H1 (cell line): ENCODE data around the gene CX3CL1. TPM values are rescaled to one million over a fixed set of nuclear protein-coding genes. Genes with fewer than 3 reads are reported as not detected.

Experiments used
- BCL11A ChIP-seq, 2 experiments: IDR thresholded peaks; one replicate each; pipeline ENCODE4 v1.6.1; 2011; ENCODE audit warnings: low read depth in 2 of 2, low read length in 2 of 2, mild to moderate bottlenecking in 2 of 2
- CHD2 ChIP-seq: IDR thresholded peaks from 2 replicates; pipeline ENCODE4 v1.6.1; 2012; ENCODE audit warnings: low read length, improper control_type of control experiment
- EZH2 ChIP-seq: fragments of 200-600 bp; sonication (generic); IDR thresholded peaks from 2 replicates; pipeline ENCODE4 v1.7.1; 2012; ENCODE audit warnings: low read depth, mild to moderate bottlenecking, moderate library complexity, low read length, inconsistent platforms; ENCODE audit not compliant: severe bottlenecking
- GABPA ChIP-seq: IDR thresholded peaks from 2 replicates; pipeline ENCODE4 v1.6.1; 2011; ENCODE audit warnings: mild to moderate bottlenecking, low read length, moderate library complexity, borderline replicate concordance; ENCODE audit not compliant: insufficient read depth
- HDAC6 ChIP-seq: IDR thresholded peaks from one replicate; pipeline ENCODE4 v1.7.1; 2012; ENCODE audit warnings: low read depth, mild to moderate bottlenecking, inconsistent platforms, low read length, moderate library complexity
- JUN ChIP-seq: IDR thresholded peaks from 2 replicates; pipeline ENCODE4 v1.6.1; 2011; ENCODE audit warnings: low read depth, mild to moderate bottlenecking, improper control_type of control experiment, low read length
- PHF8 ChIP-seq: fragments of 200-600 bp; sonication (generic); conservative IDR thresholded peaks from 2 replicates; pipeline ENCODE4 v1.7.1; 2012; ENCODE audit warnings: low read depth, mild to moderate bottlenecking, inconsistent platforms, low read length, moderate library complexity
- RAD21 ChIP-seq, 2 experiments: IDR thresholded peaks in 1 of 2; conservative IDR thresholded peaks in 1 of 2; 2 replicates each; pipeline ENCODE4 v1.6.1; 2011; ENCODE audit warnings: low read depth in 2 of 2, low read length in 2 of 2, improper control_type of control experiment in 1 of 2, inconsistent platforms in 1 of 2, mild to moderate bottlenecking in 1 of 2, moderate library complexity in 1 of 2
- TEAD4 ChIP-seq: IDR thresholded peaks from 2 replicates; pipeline ENCODE4 v1.6.1; 2012; ENCODE audit warnings: low read depth, low read length, inconsistent platforms, mixed read lengths
- polyA plus RNA-seq, 7 experiments: library from polyadenylated mRNA; depleted of rRNA in 3 of 7; stranded (reverse) in 5 of 7; unstranded in 2 of 7; fragments of >200 nt in 5 of 7; fragments of 200-250 nt in 2 of 7; gene quantifications; 1 replicate in 5 of 7; 2 replicates in 1 of 7; 4 replicates in 1 of 7; pipeline versions ENCODE4 v1.2.1 to v1.2.3, GENCODE V29; 2011 to 2013; ENCODE audit warnings: missing spikeins in 2 of 7, mixed read lengths in 2 of 7
- total RNA-seq: library from RNA; stranded (reverse); fragmentation: NEBNext Ultra II Directional; extraction: Animal tissue kit (Norgen Biotek cat#: 25700); gene quantifications from 2 replicates; pipeline ENCODE4 v1.2.1, GENCODE V29; 2021
- TF ChIP-seq, protein P1 (sequence below): fragments of 300-600 bp; sonication (generic); IDR thresholded peaks from 2 replicates; pipeline ENCODE4 v1.7.1; 2012; ENCODE audit warnings: low read length, moderate library complexity, mild to moderate bottlenecking, inconsistent platforms; ENCODE audit not compliant: insufficient replicate concordance

CX3CL1 gene
- total and polyA plus RNA-seq, 2 of the 8 experiments (the other 6 are each of a cell fraction or from before 2014, with no cell fraction given): 1.4 to 3.0 TPM

DNA sequence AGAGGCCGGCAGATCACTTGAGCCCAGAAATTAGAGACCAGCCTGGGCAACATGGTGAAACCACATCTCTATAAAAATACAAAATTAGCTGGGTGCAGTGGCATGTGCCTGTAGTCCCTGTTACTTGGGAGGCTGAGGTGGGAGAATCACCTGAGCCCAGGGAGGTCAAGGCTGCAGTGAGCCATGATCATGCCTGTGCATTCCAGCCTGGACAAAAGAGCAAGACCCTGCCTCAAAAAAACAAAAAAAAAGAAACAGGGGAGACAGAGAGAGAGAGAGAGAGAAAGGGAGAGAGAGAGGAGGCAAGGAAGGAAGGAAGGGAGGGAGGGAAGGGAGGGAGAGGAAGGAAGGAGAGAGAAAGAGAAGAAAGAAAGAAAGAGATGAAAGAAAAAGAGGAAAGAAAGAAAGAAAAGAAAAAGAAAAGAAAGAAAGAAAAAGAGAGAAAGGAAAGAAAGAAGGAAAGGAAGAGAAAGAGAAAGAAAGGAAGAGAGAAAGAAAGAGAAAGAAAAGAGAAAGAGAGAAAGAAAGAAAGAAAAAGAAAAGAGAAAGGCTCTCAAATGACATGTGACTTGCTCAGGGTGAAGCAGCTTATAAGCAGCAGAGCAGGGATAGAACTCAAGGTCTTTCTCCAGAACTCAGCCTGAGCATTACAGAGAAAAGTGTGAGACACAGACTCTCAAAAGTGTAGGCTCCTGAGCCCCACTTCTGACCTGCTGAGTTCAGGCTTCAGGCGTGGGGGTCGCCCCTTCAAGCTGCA is 15.5 kb downstream of the CX3CL1 start (continued):
- TF ChIP-seq, protein P1, sequence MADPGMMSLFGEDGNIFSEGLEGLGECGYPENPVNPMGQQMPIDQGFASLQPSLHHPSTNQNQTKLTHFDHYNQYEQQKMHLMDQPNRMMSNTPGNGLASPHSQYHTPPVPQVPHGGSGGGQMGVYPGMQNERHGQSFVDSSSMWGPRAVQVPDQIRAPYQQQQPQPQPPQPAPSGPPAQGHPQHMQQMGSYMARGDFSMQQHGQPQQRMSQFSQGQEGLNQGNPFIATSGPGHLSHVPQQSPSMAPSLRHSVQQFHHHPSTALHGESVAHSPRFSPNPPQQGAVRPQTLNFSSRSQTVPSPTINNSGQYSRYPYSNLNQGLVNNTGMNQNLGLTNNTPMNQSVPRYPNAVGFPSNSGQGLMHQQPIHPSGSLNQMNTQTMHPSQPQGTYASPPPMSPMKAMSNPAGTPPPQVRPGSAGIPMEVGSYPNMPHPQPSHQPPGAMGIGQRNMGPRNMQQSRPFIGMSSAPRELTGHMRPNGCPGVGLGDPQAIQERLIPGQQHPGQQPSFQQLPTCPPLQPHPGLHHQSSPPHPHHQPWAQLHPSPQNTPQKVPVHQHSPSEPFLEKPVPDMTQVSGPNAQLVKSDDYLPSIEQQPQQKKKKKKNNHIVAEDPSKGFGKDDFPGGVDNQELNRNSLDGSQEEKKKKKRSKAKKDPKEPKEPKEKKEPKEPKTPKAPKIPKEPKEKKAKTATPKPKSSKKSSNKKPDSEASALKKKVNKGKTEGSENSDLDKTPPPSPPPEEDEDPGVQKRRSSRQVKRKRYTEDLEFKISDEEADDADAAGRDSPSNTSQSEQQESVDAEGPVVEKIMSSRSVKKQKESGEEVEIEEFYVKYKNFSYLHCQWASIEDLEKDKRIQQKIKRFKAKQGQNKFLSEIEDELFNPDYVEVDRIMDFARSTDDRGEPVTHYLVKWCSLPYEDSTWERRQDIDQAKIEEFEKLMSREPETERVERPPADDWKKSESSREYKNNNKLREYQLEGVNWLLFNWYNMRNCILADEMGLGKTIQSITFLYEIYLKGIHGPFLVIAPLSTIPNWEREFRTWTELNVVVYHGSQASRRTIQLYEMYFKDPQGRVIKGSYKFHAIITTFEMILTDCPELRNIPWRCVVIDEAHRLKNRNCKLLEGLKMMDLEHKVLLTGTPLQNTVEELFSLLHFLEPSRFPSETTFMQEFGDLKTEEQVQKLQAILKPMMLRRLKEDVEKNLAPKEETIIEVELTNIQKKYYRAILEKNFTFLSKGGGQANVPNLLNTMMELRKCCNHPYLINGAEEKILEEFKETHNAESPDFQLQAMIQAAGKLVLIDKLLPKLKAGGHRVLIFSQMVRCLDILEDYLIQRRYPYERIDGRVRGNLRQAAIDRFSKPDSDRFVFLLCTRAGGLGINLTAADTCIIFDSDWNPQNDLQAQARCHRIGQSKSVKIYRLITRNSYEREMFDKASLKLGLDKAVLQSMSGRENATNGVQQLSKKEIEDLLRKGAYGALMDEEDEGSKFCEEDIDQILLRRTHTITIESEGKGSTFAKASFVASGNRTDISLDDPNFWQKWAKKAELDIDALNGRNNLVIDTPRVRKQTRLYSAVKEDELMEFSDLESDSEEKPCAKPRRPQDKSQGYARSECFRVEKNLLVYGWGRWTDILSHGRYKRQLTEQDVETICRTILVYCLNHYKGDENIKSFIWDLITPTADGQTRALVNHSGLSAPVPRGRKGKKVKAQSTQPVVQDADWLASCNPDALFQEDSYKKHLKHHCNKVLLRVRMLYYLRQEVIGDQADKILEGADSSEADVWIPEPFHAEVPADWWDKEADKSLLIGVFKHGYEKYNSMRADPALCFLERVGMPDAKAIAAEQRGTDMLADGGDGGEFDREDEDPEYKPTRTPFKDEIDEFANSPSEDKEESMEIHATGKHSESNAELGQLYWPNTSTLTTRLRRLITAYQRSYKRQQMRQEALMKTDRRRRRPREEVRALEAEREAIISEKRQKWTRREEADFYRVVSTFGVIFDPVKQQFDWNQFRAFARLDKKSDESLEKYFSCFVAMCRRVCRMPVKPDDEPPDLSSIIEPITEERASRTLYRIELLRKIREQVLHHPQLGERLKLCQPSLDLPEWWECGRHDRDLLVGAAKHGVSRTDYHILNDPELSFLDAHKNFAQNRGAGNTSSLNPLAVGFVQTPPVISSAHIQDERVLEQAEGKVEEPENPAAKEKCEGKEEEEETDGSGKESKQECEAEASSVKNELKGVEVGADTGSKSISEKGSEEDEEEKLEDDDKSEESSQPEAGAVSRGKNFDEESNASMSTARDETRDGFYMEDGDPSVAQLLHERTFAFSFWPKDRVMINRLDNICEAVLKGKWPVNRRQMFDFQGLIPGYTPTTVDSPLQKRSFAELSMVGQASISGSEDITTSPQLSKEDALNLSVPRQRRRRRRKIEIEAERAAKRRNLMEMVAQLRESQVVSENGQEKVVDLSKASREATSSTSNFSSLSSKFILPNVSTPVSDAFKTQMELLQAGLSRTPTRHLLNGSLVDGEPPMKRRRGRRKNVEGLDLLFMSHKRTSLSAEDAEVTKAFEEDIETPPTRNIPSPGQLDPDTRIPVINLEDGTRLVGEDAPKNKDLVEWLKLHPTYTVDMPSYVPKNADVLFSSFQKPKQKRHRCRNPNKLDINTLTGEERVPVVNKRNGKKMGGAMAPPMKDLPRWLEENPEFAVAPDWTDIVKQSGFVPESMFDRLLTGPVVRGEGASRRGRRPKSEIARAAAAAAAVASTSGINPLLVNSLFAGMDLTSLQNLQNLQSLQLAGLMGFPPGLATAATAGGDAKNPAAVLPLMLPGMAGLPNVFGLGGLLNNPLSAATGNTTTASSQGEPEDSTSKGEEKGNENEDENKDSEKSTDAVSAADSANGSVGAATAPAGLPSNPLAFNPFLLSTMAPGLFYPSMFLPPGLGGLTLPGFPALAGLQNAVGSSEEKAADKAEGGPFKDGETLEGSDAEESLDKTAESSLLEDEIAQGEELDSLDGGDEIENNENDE: no peak
- TF ChIP-seq TEAD4 (no peak), PHF8 (no peak), EZH2 (no peak), RAD21 (IDR thresholded peaks at IDR 0.05 in 1 of 2, conservative IDR thresholded peaks at IDR 0.05 in 1 of 2; ENCODE audit: low read depth in 2 of 2, low read length in 2 of 2) (no peak), HDAC6 (no peak), JUN (no peak), CHD2 (no peak), GABPA (no peak), BCL11A (IDR thresholded peaks at IDR 0.05; ENCODE audit: low read depth in 2 of 2, low read length in 2 of 2) (no peak)
